PC-3 (cell line): ENCODE data around the gene HMSD. TPM values are rescaled to one million over a fixed set of nuclear protein-coding genes. Genes with fewer than 3 reads are reported as not detected.

Source experiments
- ATAC-seq: fragments of 200-7000 bp; cut with Tn5 transposase; 2 replicates; pipeline ENCODE4 v1.9.1; 2020; ENCODE audit warnings: mild to moderate bottlenecking, moderate library complexity
- BruUV-seq: library from RNA; stranded (reverse); fragments of 400-500 nt; replicated peaks from 2 replicates; lab custom pipeline; 2021; lab: Mats Ljungman, UMichigan
- CTCF ChIA-PET: fragments of 300-600 bp; sonication (Branson Sonifier 250); formaldehyde crosslinking; loops from one replicate; lab custom pipeline; 2022; ENCODE audit warnings: antibody characterized with exemption; lab: Charles Lee
- POLR2A ChIA-PET: fragments of 300-600 bp; sonication (Branson Sonifier 250); formaldehyde crosslinking; loops from one replicate; lab custom pipeline; 2022; ENCODE audit warnings: antibody characterized with exemption; ENCODE audit not compliant: unreplicated experiment; lab: Charles Lee
- DNase-seq: peaks from one replicate; pipeline ENCODE4 v3.0.0-alpha.2; 2015
- H2AFZ ChIP-seq: fragments of 300-600 bp; sonication (generic); 2 replicates; pipeline ENCODE4 v1.6.0; 2016; ENCODE audit warnings: antibody characterized with exemption, low read length
- H3F3A ChIP-seq: fragments of 300-600 bp; sonication (generic); one replicate; pipeline ENCODE4 v1.6.0; 2017; ENCODE audit warnings: antibody characterized with exemption, low read length, control low read depth, mild to moderate bottlenecking; ENCODE audit not compliant: unreplicated experiment
- H3K27ac ChIP-seq: fragments of 300-600 bp; sonication (generic); 2 replicates; pipeline ENCODE4 v1.5.1; 2016; ENCODE audit warnings: mild to moderate bottlenecking, low read length
- H3K27me3 ChIP-seq: fragments of 300-600 bp; sonication (generic); 2 replicates; pipeline ENCODE4 v1.6.1; 2016; ENCODE audit warnings: low read length, mixed read lengths
- H3K36me3 ChIP-seq: fragments of 300-600 bp; sonication (generic); 2 replicates; pipeline ENCODE4 v1.6.1; 2016; ENCODE audit warnings: low read depth, mixed run types, low read length, mixed read lengths
- H3K4me1 ChIP-seq: fragments of 300-600 bp; sonication (generic); 2 replicates; pipeline ENCODE4 v1.5.1; 2016; ENCODE audit warnings: low read length; ENCODE audit not compliant: insufficient read depth
- H3K4me2 ChIP-seq: fragments of 300-600 bp; sonication (generic); 2 replicates; pipeline ENCODE4 v1.6.0; 2016; ENCODE audit warnings: low read length
- H3K4me3 ChIP-seq: fragments of 300-600 bp; sonication (generic); 2 replicates; pipeline ENCODE4 v1.5.1; 2016; ENCODE audit warnings: mild to moderate bottlenecking, low read length, mixed read lengths
- H3K79me2 ChIP-seq: fragments of 300-600 bp; sonication (generic); 2 replicates; pipeline ENCODE4 v1.6.1; 2017; ENCODE audit warnings: low read length, mixed read lengths
- H3K9ac ChIP-seq: fragments of 300-600 bp; sonication (generic); 2 replicates; pipeline ENCODE4 v1.6.0; 2016; ENCODE audit warnings: mild to moderate bottlenecking, low read length
- H3K9me2 ChIP-seq: fragments of 300-600 bp; sonication (generic); replicated peaks from 2 replicates; pipeline ENCODE4 v1.6.1; 2016; ENCODE audit warnings: mixed run types, low read length, mixed read lengths
- H3K9me3 ChIP-seq: fragments of 300-600 bp; sonication (generic); 2 replicates; pipeline ENCODE4 v1.6.1; 2016; ENCODE audit warnings: low read length, mixed read lengths
- H4K20me1 ChIP-seq: fragments of 300-600 bp; sonication (generic); 2 replicates; pipeline ENCODE4 v1.6.1; 2016; ENCODE audit warnings: low read length, mixed read lengths
- CTCF ChIP-seq: fragments of 300-600 bp; sonication (generic); conservative IDR thresholded peaks from 2 replicates; pipeline ENCODE4 v1.5.1; 2017; ENCODE audit warnings: antibody characterized with exemption, low read depth, mild to moderate bottlenecking, low read length
- EZH2 ChIP-seq: fragments of 300-600 bp; sonication (generic); IDR thresholded peaks from one replicate; pipeline ENCODE4 v1.6.1; 2017; ENCODE audit warnings: antibody characterized with exemption, mild to moderate bottlenecking, low read length; ENCODE audit not compliant: unreplicated experiment
- EZH2phosphoT487 ChIP-seq: fragments of 300-600 bp; sonication (generic); IDR thresholded peaks from 2 replicates; pipeline ENCODE4 v1.6.1; 2018; ENCODE audit warnings: mild to moderate bottlenecking, antibody characterized with exemption, low read length, borderline replicate concordance
- intact Hi-C: fragments of 100-400 bp; cut with micrococcal nuclease; formaldehyde crosslinking; loops from 2 replicates; pipeline ENCODE4 v1.9.0; 2023
- total RNA-seq: library from RNA; depleted of rRNA; stranded (reverse); fragments of >200 nt; gene quantifications from 2 replicates; pipeline ENCODE4 v1.2.3, GENCODE V29; 2014

HMSD gene
- total RNA-seq, 1 experiment from 2014 or later = 0.40 TPM

- intact Hi-C loops = no loop called here
- peaks cover 43% of the 10 kb centered on the region for H3K36me3 ChIP-seq
- CTCF ChIA-PET = no interaction called here
These were observed 31.9 kb downstream of the HMSD start for GRCh38 chr18:63980896-63981460.

GRCh38 chr18:63981719-63982118 lies 32.6 kb downstream of the HMSD start:
- no peaks in the 10 kb centered on the region for H3F3A ChIP-seq
- no peaks in the 10 kb centered on the region for H3K9me2 ChIP-seq
- POLR2A ChIA-PET = no interaction called here

More at GRCh38 chr18:63980896-63981460, 31.9 kb downstream of the HMSD start:
- H3K4me2 ChIP-seq = no peak overlapping the region
- H3K4me1 ChIP-seq = 0 out of 2 replicates have a peak, but pooled peaks cover 3% of the 10 kb centered on the region
- H3K79me2 ChIP-seq = peaks cover 11% of the 10 kb centered on the region
- no peaks in the 10 kb centered on the region for H3K27me3 ChIP-seq
- H4K20me1 ChIP-seq = no peaks in the 10 kb centered on the region
- no peaks in the 10 kb centered on the region for H3K9me3 ChIP-seq
- H3K4me3 ChIP-seq = no peak overlapping the region
- H3K27ac ChIP-seq = no peak overlapping the region
- no peak for DNase-seq
- ATAC-seq = no peak
- H3K9ac ChIP-seq = no peak overlapping the region
- no peaks in the 10 kb centered on the region for H3K9me2 ChIP-seq
- BruUV-seq = no TSS peak
- TF ChIP-seq EZH2 (no peak), EZH2phosphoT487 (no peak), CTCF (no peak)
- POLR2A ChIA-PET = no interaction called here
- H2AFZ ChIP-seq = no peak overlapping the region
- H3F3A ChIP-seq = no peaks in the 10 kb centered on the region

More at GRCh38 chr18:63981719-63982118, 32.6 kb downstream of the HMSD start:
- 0 out of 2 replicates have a peak, but pooled peaks cover 3% of the 10 kb centered on the region for H3K4me1 ChIP-seq
- no peaks in the 10 kb centered on the region for H3K9me3 ChIP-seq
- H3K9ac ChIP-seq = no peak overlapping the region
- no peak overlapping the region for H2AFZ ChIP-seq
- TF ChIP-seq CTCF (no peak), EZH2 (no peak), EZH2phosphoT487 (no peak)
- H3K27me3 ChIP-seq = no peaks in the 10 kb centered on the region
- peaks cover 4% of the 10 kb centered on the region; the same call in 1 of the 2 replicates for H3K79me2 ChIP-seq
- H3K4me2 ChIP-seq = no peak overlapping the region
- no TSS peak for BruUV-seq
- H3K36me3 ChIP-seq = peaks cover 43% of the 10 kb centered on the region
- no peak for ATAC-seq
- CTCF ChIA-PET = no interaction called here
- no peak overlapping the region for H3K27ac ChIP-seq
- no peak for DNase-seq
- intact Hi-C loops = no loop called here
- H3K4me3 ChIP-seq = no peak overlapping the region
- H4K20me1 ChIP-seq = no peaks in the 10 kb centered on the region
